Esophagus (tissue), 2 donors: ENCODE results near the gene SFI1. TPM values are rescaled to one million over a fixed set of nuclear protein-coding genes. Genes with fewer than 3 reads are reported as not detected.

ENCODE experiments used
- H3K27ac ChIP-seq, 2 donors: one replicate each; pipeline ENCODE4 v1.5.1; 2013; ENCODE audit warnings: low read depth in 2 of 2, mild to moderate bottlenecking in 2 of 2, inconsistent platforms in 1 of 2, low read length in 1 of 2, moderate library complexity in 1 of 2
- H3K27me3 ChIP-seq, 2 donors: one replicate each; pipeline ENCODE4 v1.6.1; 2013; ENCODE audit warnings: low read length in 2 of 2, control low read depth in 1 of 2, mild to moderate bottlenecking in 1 of 2; ENCODE audit not compliant: insufficient read depth in 2 of 2, control insufficient read depth in 1 of 2
- H3K36me3 ChIP-seq, 2 donors: one replicate each; pipeline ENCODE4 v1.6.1; 2013; ENCODE audit warnings: low read length in 1 of 2; ENCODE audit not compliant: control insufficient read depth in 2 of 2, insufficient read depth in 2 of 2
- H3K4me1 ChIP-seq, 2 donors: one replicate each; pipeline ENCODE4 v1.6.1; 2013; ENCODE audit warnings: low read length in 1 of 2; ENCODE audit not compliant: control insufficient read depth in 2 of 2, insufficient read depth in 2 of 2
- H3K4me3 ChIP-seq, 2 donors: one replicate each; pipeline ENCODE4 v1.5.1; 2013; ENCODE audit warnings: low read length in 2 of 2, mild to moderate bottlenecking in 2 of 2, low read depth in 1 of 2, moderate library complexity in 1 of 2
- H3K9me3 ChIP-seq, 2 donors: one replicate each; pipeline ENCODE4 v1.6.1; 2013; ENCODE audit warnings: mild to moderate bottlenecking in 2 of 2, low read depth in 1 of 2, low read length in 1 of 2, moderate library complexity in 1 of 2; ENCODE audit not compliant: control insufficient read depth in 2 of 2, insufficient read depth in 1 of 2
- WGBS, 2 donors: extraction: QIAGEN DNeasy Blood & Tissue Kit; methylation state at CpG; one replicate each; pipeline ENCODE4 v1.1.7; 2013; 5-methylcytosine and 5-hydroxymethylcytosine counted together
- polyA plus RNA-seq, 2 donors: library from polyadenylated mRNA; stranded (reverse); fragments of 200-250 nt; gene quantifications; one replicate each; pipeline ENCODE4 v1.2.3, GENCODE V29; 2013
- donor health status: healthy with polysubstance abuse.
- donor health status: Bipolar disorder and iron deficiency.

SFI1 gene
- polyA plus RNA-seq, 2 donors = 10.5 to 27.1 TPM

DNA sequence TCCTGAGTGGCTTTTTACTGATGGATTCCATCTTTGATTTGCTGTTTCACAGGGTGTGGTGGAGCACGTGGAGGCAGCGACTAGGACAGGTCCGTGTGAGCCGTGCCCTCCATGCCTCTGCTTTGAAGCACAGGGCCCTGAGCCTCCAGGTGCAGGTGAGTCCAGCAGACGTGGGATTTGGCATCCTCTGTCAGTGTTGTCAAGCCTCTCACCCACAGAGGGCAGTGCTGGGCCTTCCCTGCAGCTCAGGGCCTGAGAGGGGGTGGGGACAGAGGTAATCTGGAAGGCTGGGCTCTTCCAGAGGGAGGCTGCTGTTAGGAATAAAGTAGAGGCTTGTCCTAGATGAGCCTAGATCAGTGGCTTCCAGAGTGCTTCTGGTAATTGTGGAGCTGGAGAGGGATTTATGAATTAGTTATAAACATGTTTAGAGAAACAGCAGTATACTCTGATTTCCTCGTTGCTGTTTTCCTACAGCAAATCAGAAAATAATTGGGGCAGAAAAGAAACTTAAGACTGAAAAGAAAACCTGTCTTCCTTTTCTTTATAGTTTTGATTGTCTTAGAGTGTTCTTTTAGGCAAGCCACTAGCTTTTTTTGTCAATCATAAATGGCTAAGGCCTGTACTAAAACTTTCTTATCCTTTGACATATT, 65.0 kb downstream of the SFI1 start:
- Histone ChIP-seq H3K27ac (no peak overlapping the region), H3K4me1 (no peaks in the 10 kb centered on the region), H3K4me3 (no peak overlapping the region), H3K36me3 (no peaks in the 10 kb centered on the region), H3K27me3 (no peaks in the 10 kb centered on the region), H3K9me3 (no peaks in the 10 kb centered on the region)
- WGBS, 2 donors = 37% methylated on average over 6 of the region's 6 CpGs

DNA sequence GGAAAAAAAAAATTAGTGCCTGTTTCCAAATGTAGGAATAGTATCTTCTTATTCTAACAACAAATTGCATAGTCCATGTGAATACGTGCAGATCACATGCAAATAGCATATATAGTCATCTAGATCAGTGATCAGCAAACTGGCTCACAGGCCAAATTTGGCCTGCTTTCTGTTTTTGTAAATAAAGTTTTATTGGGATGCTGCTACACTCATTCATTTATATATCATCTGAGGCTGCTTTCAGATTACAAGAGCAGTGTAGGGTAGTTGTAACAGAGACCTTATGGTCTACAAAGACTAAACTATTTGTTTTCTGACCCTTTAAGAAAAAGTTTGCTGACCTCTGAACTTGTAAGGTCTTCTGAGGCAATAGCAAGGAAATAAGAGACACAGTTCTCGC, 65.6 kb downstream of the SFI1 start:
- no peak overlapping the region for H3K27ac ChIP-seq
- no peaks in the 10 kb centered on the region for H3K4me1 ChIP-seq
- H3K27me3 ChIP-seq = no peaks in the 10 kb centered on the region
- no peaks in the 10 kb centered on the region for H3K36me3 ChIP-seq
- no peak overlapping the region for H3K4me3 ChIP-seq
- WGBS, 2 donors = 95 to 98% methylated on average over 2 of the region's 2 CpGs
- H3K9me3 ChIP-seq = no peaks in the 10 kb centered on the region

DNA sequence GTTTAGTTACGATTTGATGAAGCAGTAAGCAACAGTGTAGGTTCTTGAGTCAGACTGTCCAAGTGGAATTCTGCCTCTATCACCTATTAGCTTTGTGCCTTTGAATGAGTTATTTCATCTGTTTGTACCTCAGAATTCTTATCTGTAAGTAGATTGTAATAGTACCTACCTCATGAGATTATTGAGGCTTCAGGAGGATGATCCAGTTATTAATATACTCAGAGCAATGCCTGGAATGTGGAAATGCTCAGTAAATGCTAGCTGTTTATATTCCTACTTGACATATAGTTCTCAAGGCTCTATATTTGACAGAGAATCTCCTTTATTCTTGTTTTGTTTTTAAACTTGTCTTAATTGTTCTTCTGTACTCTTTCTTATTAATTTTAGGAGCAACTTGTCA, 70.1 kb downstream of the SFI1 start:
- no peaks in the 10 kb centered on the region for H3K27me3 ChIP-seq
- no peaks in the 10 kb centered on the region for H3K36me3 ChIP-seq
- WGBS, 2 donors = 96% methylated on average over 1 of the region's 1 CpG
- H3K27ac ChIP-seq = no peak overlapping the region
- no peaks in the 10 kb centered on the region for H3K9me3 ChIP-seq
- no peaks in the 10 kb centered on the region for H3K4me1 ChIP-seq
- H3K4me3 ChIP-seq = no peak overlapping the region

DNA sequence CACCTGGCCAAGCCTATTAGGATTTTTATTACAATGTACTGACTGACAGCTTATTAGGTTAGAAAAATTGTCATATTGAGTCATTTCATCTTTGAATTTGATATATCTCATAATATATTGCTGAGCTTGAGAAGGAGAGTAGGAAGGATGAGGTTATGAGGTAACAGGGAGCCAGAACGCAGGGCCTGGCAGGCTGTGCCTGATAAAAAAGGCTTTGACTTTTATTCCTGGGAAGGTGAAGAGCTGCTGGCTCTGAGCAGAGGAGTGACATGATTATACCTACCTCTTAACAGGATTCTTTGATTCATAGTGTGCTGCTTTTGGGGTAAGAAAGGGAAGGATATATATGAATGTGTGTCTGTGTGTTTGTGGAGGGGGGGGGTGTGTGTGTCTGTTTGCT, 70.9 kb downstream of the SFI1 start:
- no peaks in the 10 kb centered on the region for H3K9me3 ChIP-seq
- no peaks in the 10 kb centered on the region for H3K27me3 ChIP-seq
- H3K27ac ChIP-seq = no peak overlapping the region
- H3K4me3 ChIP-seq = no peak overlapping the region
- H3K4me1 ChIP-seq = no peaks in the 10 kb centered on the region
- no peaks in the 10 kb centered on the region for H3K36me3 ChIP-seq
- WGBS, 2 donors = 95 to 97% methylated on average over 1 of the region's 1 CpG

DNA sequence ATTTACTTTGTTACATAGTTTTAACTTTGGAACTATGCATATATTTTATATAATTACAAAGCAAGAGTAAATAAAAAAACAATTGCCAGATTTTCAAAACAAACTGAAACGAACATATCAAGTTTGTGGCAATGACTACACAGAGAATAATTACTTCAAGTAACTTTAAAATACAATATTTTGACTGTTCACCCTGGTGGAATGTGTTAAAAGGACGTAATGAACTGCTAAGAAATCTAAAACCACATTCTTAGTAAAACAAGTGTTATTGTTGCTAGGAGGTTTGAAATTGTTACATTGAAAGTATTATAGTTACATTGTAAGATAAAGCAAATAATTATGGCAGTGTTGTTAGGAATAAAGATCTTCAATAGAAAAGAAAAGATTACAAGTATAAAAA, 71.4 kb downstream of the SFI1 start:
- no peak overlapping the region for H3K4me3 ChIP-seq

DNA sequence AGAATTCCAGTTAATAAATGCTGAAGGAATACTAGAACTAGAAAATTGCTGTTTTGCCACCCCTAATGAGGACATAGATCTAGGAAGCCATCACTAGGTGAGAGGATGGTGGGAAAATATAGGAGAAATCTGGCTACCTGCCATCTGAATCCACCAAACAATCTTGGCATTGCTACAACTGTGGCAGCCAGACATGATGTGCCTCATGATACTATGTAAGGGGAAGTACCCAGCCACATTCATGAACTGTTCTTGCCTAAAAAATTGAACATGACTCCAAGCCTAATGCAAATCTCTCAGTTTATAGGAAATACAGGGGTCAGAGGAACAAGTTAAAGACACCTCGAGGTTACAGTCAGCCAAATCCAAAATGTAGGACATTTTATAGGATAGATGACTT, 72.8 kb downstream of the SFI1 start:
- H3K4me3 ChIP-seq = no peak overlapping the region
- 75 to 86% methylated on average over 1 of the region's 1 CpG for WGBS, 2 donors

More for the DNA sequence above, 71.4 kb downstream of the SFI1 start:
- no peak overlapping the region for H3K27ac ChIP-seq
- 75 to 78% methylated on average over 2 of the region's 2 CpGs for WGBS, 2 donors
- H3K9me3 ChIP-seq = no peaks in the 10 kb centered on the region
- no peaks in the 10 kb centered on the region for H3K4me1 ChIP-seq
- no peaks in the 10 kb centered on the region for H3K27me3 ChIP-seq
- H3K36me3 ChIP-seq = no peaks in the 10 kb centered on the region

DNA sequence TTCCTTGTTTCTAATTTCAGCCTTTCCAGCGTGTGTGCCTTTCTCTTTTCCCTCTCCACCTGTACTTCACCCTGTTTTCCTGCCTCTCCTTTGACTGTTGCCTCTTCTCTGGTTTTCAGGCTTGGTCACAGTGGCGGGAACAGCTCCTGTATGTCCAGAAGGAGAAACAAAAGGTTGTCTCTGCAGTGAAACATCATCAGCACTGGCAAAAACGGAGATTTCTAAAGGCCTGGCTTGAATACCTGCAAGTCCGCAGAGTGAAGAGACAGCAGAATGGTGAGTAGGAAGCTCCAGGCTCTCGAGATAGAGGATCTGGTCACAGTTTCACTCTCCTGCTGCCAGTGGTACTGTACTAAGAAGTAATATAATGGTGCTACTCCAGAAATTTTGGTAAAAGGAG, 76.6 kb downstream of the SFI1 start:
- H3K36me3 ChIP-seq = peaks cover under 1 to 2% of the 10 kb centered on the region in 2 donors
- 89 to 93% methylated on average over 5 of the region's 5 CpGs for WGBS, 2 donors

More for the DNA sequence above, 72.8 kb downstream of the SFI1 start:
- Histone ChIP-seq H3K9me3 (no peaks in the 10 kb centered on the region), H3K36me3 (no peaks in the 10 kb centered on the region), H3K27ac (no peak overlapping the region), H3K27me3 (no peaks in the 10 kb centered on the region), H3K4me1 (no peaks in the 10 kb centered on the region)

DNA sequence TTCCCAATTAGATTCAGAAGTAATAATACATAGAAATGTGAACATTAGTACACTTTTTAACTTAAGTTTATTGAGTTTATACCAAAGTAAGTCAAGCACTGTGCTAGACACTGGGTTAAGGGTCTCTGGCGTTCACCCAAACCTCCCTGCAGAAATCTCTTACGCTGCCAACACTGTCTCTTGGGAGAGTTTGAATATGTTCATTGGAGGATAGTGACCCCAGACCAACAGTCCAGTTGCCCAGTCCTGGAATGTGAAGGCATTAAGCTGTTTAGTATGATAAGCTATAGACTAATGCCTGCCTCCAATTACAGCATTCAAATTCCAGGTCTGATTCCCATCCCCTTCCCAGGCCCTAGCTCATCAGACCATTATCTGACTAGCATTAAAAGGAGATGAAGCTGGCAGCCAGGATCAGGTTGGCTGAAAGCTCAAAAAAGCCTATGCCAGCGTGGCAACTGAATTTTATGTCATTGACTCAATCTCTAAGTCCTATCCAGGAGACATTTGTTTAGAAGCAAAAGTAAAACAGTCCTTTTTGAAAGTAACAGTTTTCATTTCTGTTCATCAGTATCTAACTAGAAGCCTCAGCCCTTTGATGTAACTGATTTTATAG, 77.8 kb downstream of the SFI1 start:
- H3K27me3 ChIP-seq = no peaks in the 10 kb centered on the region
- H3K36me3 ChIP-seq = peaks cover 5 to 8% of the 10 kb centered on the region in 2 donors
- H3K27ac ChIP-seq = no peak overlapping the region
- WGBS, 2 donors = 86 to 89% methylated on average over 3 of the region's 3 CpGs
- no peaks in the 10 kb centered on the region for H3K4me1 ChIP-seq
- H3K4me3 ChIP-seq = no peak overlapping the region
- H3K9me3 ChIP-seq = no peaks in the 10 kb centered on the region

More for the DNA sequence above, 76.6 kb downstream of the SFI1 start:
- Histone ChIP-seq H3K9me3 (no peaks in the 10 kb centered on the region), H3K4me3 (no peak overlapping the region), H3K4me1 (no peaks in the 10 kb centered on the region), H3K27ac (no peak overlapping the region), H3K27me3 (no peaks in the 10 kb centered on the region)

DNA sequence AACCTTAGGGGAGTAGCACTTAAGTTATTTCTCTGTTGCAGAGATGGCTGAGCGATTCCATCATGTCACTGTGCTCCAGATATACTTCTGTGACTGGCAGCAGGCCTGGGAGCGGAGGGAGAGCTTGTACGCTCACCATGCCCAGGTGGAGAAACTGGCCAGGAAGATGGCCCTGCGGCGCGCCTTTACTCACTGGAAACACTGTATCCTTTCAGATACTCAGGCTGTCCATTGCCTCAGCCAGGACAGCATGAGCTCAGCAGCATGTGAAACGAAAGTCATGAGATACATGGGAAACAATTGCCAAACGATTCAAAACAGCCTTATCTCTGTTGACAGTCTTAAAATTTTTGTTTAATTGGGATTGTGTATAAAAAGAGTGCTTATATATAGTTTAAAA, 78.9 kb downstream of the SFI1 start:
- Histone ChIP-seq H3K27me3 (no peaks in the 10 kb centered on the region), H3K36me3 (peaks cover 5 to 8% of the 10 kb centered on the region in 2 donors), H3K4me1 (no peaks in the 10 kb centered on the region), H3K27ac (no peak overlapping the region), H3K9me3 (no peaks in the 10 kb centered on the region), H3K4me3 (no peak overlapping the region)
- 92 to 94% methylated on average over 8 of the region's 8 CpGs for WGBS, 2 donors

DNA sequence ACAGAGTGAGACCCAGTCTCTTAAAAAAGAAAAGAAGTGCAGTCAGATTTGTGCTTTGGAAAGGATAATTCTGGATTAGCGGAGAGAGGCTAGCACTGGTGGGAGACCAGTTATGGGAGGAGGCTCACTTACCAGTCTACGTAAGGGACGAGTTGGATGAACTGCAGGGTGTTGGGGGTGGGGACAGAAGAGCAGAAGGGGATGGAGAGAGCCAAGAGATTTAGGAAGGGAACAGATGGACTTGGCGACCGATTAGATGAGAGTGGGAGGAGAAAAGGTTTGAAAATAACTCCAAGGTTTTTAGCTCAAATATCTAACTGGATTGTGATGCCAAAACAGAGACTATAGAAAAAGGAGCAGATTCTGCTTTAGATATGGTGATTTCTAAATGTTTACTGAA, 81.4 kb downstream of the SFI1 start:
- WGBS, 2 donors = 80 to 87% methylated on average over 5 of the region's 5 CpGs
- Histone ChIP-seq H3K9me3 (no peaks in the 10 kb centered on the region), H3K27ac (no peak overlapping the region), H3K4me3 (no peak overlapping the region), H3K27me3 (no peaks in the 10 kb centered on the region), H3K36me3 (peaks cover 5 to 8% of the 10 kb centered on the region in 2 donors), H3K4me1 (no peaks in the 10 kb centered on the region)
